ENCODE measurements around the gene MRTFA. TPM values are rescaled to one million over a fixed set of nuclear protein-coding genes. Genes with fewer than 3 reads are reported as not detected.

Gene MRTFA
- total RNA-seq, 2 donors from 2014 or later, result 71.8 to 129 TPM

DNA sequence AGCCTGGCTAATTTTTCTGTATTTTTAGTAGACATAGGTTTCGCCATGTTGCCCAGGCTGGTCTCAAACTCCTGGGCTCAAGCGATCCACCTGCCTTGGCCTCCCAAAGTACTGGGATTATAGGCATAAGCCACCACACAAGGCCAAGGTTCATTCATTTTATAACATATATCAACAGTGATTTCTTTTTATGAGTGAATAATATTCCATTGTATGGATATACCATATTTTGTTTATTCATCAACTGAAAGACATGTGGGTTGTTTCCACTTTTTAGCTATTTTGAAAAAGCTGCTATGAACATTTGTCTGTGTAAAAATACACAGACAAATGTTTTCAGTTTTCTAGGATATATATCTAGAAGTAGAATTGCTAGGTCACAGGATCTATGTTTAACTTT, 116.0 kb downstream of the MRTFA start:
- DNase-seq (ENCODE audit: low spot score) (no peak), ATAC-seq (ENCODE audit: insufficient number of reproducible peaks, low FRiP score, low read depth) (no peak)
- H3K27ac ChIP-seq, result no peak overlapping the region
- H3K4me3 ChIP-seq, result no peak overlapping the region
- H3K4me1 ChIP-seq (ENCODE audit: control insufficient read depth in 1 of 2, low read depth in 2 of 2), result peaks cover 8 to 44% of the 10 kb centered on the region in 2 donors
- H3K27me3 ChIP-seq (replicated peaks; ENCODE audit: insufficient read depth), result no peaks in the 10 kb centered on the region
- no peaks in the 10 kb centered on the region for H3K9me3 ChIP-seq
- H3K36me3 ChIP-seq, result no peaks in the 10 kb centered on the region
- TF ChIP-seq, protein P1, sequence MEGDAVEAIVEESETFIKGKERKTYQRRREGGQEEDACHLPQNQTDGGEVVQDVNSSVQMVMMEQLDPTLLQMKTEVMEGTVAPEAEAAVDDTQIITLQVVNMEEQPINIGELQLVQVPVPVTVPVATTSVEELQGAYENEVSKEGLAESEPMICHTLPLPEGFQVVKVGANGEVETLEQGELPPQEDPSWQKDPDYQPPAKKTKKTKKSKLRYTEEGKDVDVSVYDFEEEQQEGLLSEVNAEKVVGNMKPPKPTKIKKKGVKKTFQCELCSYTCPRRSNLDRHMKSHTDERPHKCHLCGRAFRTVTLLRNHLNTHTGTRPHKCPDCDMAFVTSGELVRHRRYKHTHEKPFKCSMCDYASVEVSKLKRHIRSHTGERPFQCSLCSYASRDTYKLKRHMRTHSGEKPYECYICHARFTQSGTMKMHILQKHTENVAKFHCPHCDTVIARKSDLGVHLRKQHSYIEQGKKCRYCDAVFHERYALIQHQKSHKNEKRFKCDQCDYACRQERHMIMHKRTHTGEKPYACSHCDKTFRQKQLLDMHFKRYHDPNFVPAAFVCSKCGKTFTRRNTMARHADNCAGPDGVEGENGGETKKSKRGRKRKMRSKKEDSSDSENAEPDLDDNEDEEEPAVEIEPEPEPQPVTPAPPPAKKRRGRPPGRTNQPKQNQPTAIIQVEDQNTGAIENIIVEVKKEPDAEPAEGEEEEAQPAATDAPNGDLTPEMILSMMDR (IDR thresholded peaks at IDR 0.05), result no peak

DNA sequence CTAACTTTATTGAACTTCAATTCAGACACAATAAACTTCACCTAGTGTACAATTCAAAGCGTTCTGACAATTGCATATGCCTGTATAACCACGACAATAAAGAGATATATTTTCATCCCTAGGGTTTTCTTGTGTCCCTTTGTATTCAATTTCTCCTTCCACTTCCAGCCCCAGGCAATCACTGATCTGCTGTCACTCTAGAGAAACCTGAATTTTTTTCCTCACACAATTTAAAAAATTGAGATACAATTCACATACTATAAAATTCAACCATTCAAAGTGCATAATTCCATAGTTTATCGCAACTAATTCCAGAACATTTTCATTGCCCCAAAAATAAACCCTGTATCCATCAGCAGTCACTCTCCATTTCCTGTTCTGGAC, 116.6 kb downstream of the MRTFA start:
- H3K27me3 ChIP-seq (replicated peaks; ENCODE audit: insufficient read depth), result no peaks in the 10 kb centered on the region
- no peaks in the 10 kb centered on the region for H3K36me3 ChIP-seq
- no peak overlapping the region for H3K4me3 ChIP-seq
- no peak overlapping the region for H3K27ac ChIP-seq
- TF ChIP-seq, protein P1 (IDR thresholded peaks at IDR 0.05), result no peak
- no peak for ATAC-seq (ENCODE audit: insufficient number of reproducible peaks, low FRiP score, low read depth)
- no peaks in the 10 kb centered on the region for H3K9me3 ChIP-seq
- peaks cover 8 to 39% of the 10 kb centered on the region in 2 donors for H3K4me1 ChIP-seq (ENCODE audit: control insufficient read depth in 1 of 2, low read depth in 2 of 2)
- DNase-seq (ENCODE audit: low spot score), result no peak

DNA sequence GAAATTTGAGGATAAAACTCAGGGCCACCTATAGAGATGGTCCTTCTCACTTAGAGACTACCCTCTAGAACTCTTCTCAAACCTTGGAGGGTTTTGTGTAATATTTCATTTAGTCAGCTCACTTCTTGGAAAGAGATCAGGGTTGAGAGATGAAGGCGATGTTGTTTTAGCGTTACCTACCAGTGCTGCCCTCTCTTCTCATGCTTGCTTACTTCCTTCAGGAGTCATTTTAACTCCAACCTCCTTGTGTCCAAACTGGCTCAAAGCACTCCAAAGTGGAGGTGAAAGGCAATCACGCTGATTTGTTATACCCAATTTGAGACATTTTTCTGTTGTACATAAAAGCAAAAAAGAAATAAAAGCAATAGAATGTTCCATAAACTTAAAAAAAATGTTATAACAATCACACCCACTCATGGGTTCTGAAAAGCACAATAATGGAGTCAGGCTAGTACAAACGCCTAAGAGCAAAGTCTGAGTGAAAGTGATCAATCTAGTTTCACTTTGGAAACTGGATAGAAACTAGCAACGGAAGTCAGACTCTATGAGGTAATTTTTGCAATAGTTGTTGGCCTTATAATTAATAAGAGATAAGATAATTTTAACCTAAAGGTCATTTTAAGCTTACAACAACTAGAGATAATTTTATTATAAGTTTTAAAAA, 117.1 kb downstream of the MRTFA start:
- no peak overlapping the region for H3K4me3 ChIP-seq
- no peak for ATAC-seq (ENCODE audit: insufficient number of reproducible peaks, low FRiP score, low read depth)
- H3K9me3 ChIP-seq, result no peaks in the 10 kb centered on the region
- H3K27ac ChIP-seq, result no peak overlapping the region
- TF ChIP-seq, protein P1 (IDR thresholded peaks at IDR 0.05), result no peak
- no peak for DNase-seq (ENCODE audit: low spot score)
- H3K36me3 ChIP-seq, result no peaks in the 10 kb centered on the region
- H3K27me3 ChIP-seq (replicated peaks; ENCODE audit: insufficient read depth), result no peaks in the 10 kb centered on the region
- H3K4me1 ChIP-seq (ENCODE audit: control insufficient read depth in 1 of 2, low read depth in 2 of 2), result peaks cover 8 to 33% of the 10 kb centered on the region in 2 donors

DNA sequence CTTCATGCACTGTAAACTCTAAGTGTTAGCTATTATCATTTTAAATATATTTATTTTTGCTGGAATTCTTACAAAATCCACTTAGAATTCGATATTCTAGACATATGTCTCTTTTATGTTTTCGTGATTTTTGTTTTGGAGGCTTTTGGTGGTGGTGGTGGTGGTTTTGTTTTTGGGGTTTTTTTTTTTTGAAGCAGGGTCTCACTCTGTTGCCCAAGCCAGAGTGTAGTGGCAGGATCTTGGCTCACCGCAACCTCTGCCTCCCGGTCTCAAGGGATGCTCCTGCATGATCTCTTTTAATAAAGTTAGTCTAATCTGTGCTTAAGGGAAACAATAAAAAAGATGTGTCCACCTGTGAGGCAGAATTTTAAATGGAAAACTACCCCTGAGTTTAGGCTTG, 117.7 kb downstream of the MRTFA start:
- no peak for DNase-seq (ENCODE audit: low spot score)
- H3K27me3 ChIP-seq (replicated peaks; ENCODE audit: insufficient read depth), result no peaks in the 10 kb centered on the region
- no peaks in the 10 kb centered on the region for H3K36me3 ChIP-seq
- no peaks in the 10 kb centered on the region for H3K9me3 ChIP-seq
- H3K4me3 ChIP-seq, result no peak overlapping the region
- no peak for ATAC-seq (ENCODE audit: insufficient number of reproducible peaks, low FRiP score, low read depth)
- H3K4me1 ChIP-seq (ENCODE audit: control insufficient read depth in 1 of 2, low read depth in 2 of 2), result peaks cover 8 to 29% of the 10 kb centered on the region in 2 donors
- TF ChIP-seq, protein P1 (IDR thresholded peaks at IDR 0.05), result no peak
- no peak overlapping the region for H3K27ac ChIP-seq

DNA sequence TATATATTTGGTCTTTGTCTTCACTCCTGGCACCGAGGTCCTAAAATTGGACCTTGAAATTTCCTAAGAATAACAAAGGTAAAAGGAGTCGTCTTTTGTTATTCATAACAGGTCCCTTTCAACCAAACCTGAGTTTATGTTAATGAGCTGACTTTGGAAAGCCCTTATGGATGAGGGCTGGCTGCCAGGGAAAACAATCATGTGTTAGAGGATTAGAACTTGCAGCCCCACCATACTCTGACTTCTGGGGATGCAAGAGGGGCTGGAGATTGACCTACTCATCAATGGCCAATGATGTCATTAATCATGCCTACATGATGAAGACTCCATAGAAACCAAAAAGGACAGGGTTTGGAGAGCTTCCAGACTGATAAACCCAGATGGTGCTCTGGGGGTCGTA, 118.9 kb downstream of the MRTFA start:
- TF ChIP-seq, protein P1 (IDR thresholded peaks at IDR 0.05), result no peak
- no peak for DNase-seq (ENCODE audit: low spot score)
- H3K4me3 ChIP-seq, result no peak overlapping the region
- H3K27ac ChIP-seq, result no peak overlapping the region
- ATAC-seq (ENCODE audit: insufficient number of reproducible peaks, low FRiP score, low read depth), result no peak
- H3K9me3 ChIP-seq, result no peaks in the 10 kb centered on the region
- no peaks in the 10 kb centered on the region for H3K27me3 ChIP-seq (replicated peaks; ENCODE audit: insufficient read depth)
- H3K36me3 ChIP-seq, result no peaks in the 10 kb centered on the region
- H3K4me1 ChIP-seq (ENCODE audit: control insufficient read depth in 1 of 2, low read depth in 2 of 2), result peaks cover 12 to 40% of the 10 kb centered on the region in 2 donors

Measured in thoracic aorta (tissue), 2 donors.